ENCODE measurements around the gene ASPA.

The ASPA gene

DNA sequence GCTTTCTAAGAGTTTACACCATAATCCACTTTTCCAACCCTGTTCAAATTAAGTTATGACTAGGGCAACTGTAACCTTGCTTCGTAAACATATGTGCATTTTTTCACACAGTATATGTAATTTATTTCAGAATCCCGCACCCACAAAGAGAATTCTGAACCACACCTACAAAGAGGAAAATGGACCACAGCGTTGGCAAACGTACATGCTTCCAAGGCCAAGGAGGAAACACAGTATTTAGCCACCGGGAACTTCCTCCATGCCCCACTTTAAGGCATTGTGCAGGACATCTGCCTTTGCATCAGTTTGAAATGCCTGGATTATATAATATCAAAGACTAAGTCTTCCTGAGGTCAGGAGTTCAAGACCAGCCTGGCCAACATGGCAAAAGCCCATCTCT, 6.3 kb upstream of the ASPA start:
- Histone ChIP-seq H4K91ac (ENCODE audit: low read depth, low read length, poor library complexity) (no peak overlapping the region), H3K18ac (ENCODE audit: low read length) (no peak overlapping the region), H3K14ac (ENCODE audit: low read length) (no peak overlapping the region), H2BK15ac (ENCODE audit: low read length) (no peak overlapping the region), H3K9ac (ENCODE audit: low read depth, low read length, poor library complexity) (no peak overlapping the region), H3K4me3 (ENCODE audit: low read length in 2 of 2) (no peak overlapping the region), H3K27ac (replicated peaks; ENCODE audit: low read length) (no peak overlapping the region), H3K36me3 (replicated peaks in 1 of 2; ENCODE audit: control insufficient read depth in 2 of 2, insufficient read depth in 2 of 2, low read length in 2 of 2) (no peaks in the 10 kb centered on the region), H3K27me3 (ENCODE audit: control insufficient read depth in 3 of 3, insufficient read depth in 3 of 3, low read depth in 1 of 3, low read length in 3 of 3) (no peaks in the 10 kb centered on the region), H3K4me1 (ENCODE audit: control insufficient read depth in 2 of 2, insufficient read depth in 1 of 2, low read depth in 1 of 2, low read length in 2 of 2) (no peaks in the 10 kb centered on the region), H2BK5ac (ENCODE audit: low read length) (no peak overlapping the region), H3K4me2 (ENCODE audit: insufficient read depth, low read length, poor library complexity, severe bottlenecking) (no peak overlapping the region), H4K8ac (ENCODE audit: low read depth, low read length) (no peak overlapping the region), H3K4ac (ENCODE audit: low read length) (no peak overlapping the region), H3K79me1 (ENCODE audit: low read depth, low read length) (no peaks in the 10 kb centered on the region), H2AK5ac (ENCODE audit: low read depth, low read length) (no peak overlapping the region), H2BK120ac (ENCODE audit: low read depth, low read length) (no peak overlapping the region), H3K9me3 (replicated peaks in 1 of 2; ENCODE audit: control insufficient read depth in 2 of 2, insufficient read depth in 1 of 2, low read depth in 1 of 2, low read length in 2 of 2) (peaks cover 0 to 2% of the 10 kb centered on the region in 2 donors), H2BK12ac (ENCODE audit: low read length) (no peak overlapping the region), H2AFZ (ENCODE audit: low read length) (no peak overlapping the region), H3K23ac (ENCODE audit: low read depth, low read length, poor library complexity) (no peak overlapping the region)
- DNase-seq (ENCODE audit: low spot score) = no peak
- no CpG with 5 or more reads among the region's 5 CpGs for WGBS, 2 donors (ENCODE audit: extremely low coverage in 2 of 2, insufficient read length in 2 of 2, insufficient replicate concordance in 1 of 2)

DNA sequence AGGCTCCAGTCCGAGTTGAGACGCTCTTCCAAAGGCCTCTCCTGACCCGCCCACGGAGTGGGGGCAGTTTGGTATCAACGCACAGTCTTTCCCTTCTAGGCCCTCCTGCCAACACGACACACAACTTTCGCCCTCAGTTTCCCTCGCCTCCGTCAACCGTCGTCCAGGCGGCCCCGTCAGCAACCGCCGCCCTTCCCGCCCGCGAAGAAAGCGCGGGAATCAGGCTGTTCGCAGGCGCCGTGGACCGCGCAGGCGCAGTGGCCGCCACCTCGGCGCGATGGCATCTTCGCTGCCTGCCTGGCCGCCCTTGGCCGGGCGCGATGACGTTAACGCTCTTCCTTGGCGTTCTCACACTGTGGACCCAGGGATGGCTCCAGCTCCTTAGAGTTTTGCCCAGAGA, 4.2 kb upstream of the ASPA start, which contains the start of gene SPATA22:
Gene SPATA22 (minus strand): TSS at position 221 of the 400 bp plus-strand sequence. CDS start 2,494 bp downstream, outside the sequence.
- Histone ChIP-seq H4K91ac (ENCODE audit: low read depth, low read length, poor library complexity) (no peak within 1 kb of the TSS), H3K4me3 (ENCODE audit: low read length in 2 of 2) (no peak within 1 kb of the TSS), H3K4me1 (ENCODE audit: control insufficient read depth in 2 of 2, insufficient read depth in 1 of 2, low read depth in 1 of 2, low read length in 2 of 2) (no peaks in the 10 kb centered on the region), H4K8ac (ENCODE audit: low read depth, low read length) (no peak within 1 kb of the TSS), H3K14ac (ENCODE audit: low read length) (no peak within 1 kb of the TSS), H3K9me3 (replicated peaks in 1 of 2; ENCODE audit: control insufficient read depth in 2 of 2, insufficient read depth in 1 of 2, low read depth in 1 of 2, low read length in 2 of 2) (peaks cover 0 to 2% of the 10 kb centered on the region in 2 donors), H3K79me1 (ENCODE audit: low read depth, low read length) (no peaks in the 10 kb centered on the region), H2BK15ac (ENCODE audit: low read length) (no peak within 1 kb of the TSS), H2AK5ac (ENCODE audit: low read depth, low read length) (peak within 1 kb of the TSS; percentile 71), H2AFZ (ENCODE audit: low read length) (no peak within 1 kb of the TSS), H3K36me3 (replicated peaks in 1 of 2; ENCODE audit: control insufficient read depth in 2 of 2, insufficient read depth in 2 of 2, low read length in 2 of 2) (no peaks in the 10 kb centered on the region), H2BK120ac (ENCODE audit: low read depth, low read length) (no peak within 1 kb of the TSS), H3K23ac (ENCODE audit: low read depth, low read length, poor library complexity) (no peak within 1 kb of the TSS), H3K4me2 (ENCODE audit: insufficient read depth, low read length, poor library complexity, severe bottlenecking) (no peak within 1 kb of the TSS), H3K4ac (ENCODE audit: low read length) (no peak within 1 kb of the TSS), H3K27me3 (ENCODE audit: control insufficient read depth in 3 of 3, insufficient read depth in 3 of 3, low read depth in 1 of 3, low read length in 3 of 3) (no peaks in the 10 kb centered on the region), H2BK12ac (ENCODE audit: low read length) (no peak within 1 kb of the TSS), H3K18ac (ENCODE audit: low read length) (peak within 1 kb of the TSS; percentile 67), H3K27ac (replicated peaks; ENCODE audit: low read length) (no peak within 1 kb of the TSS), H3K9ac (ENCODE audit: low read depth, low read length, poor library complexity) (no peak within 1 kb of the TSS), H2BK5ac (ENCODE audit: low read length) (no peak within 1 kb of the TSS)
- no peak for DNase-seq (ENCODE audit: low spot score)
- 100% methylated on average over 5 of the region's 38 CpGs; no CpG with 5 or more reads in 1 of the 2 donors for WGBS, 2 donors (ENCODE audit: extremely low coverage in 2 of 2, insufficient read length in 2 of 2, insufficient replicate concordance in 1 of 2)

DNA sequence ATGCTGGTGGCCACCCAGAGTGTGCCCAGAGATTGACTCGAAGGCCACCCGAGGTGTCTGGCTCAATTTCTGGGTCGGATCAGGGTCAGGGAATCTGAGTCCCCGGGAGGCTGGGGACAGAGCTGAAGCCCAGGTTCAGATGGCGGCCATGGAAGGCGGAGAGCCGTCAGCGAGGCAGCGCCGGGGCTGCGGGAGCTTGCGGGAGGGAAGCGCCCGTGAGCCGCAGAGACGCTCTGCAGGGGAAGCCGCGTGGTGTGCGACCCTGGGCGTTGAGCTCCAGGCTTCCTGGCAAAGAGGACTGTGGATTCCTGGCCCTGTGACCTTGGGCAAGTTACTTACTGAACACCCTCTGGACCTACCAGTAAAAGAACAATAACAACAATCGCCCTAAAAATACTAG, 3.7 kb upstream of the ASPA start:
- no peak overlapping the region for H2BK120ac ChIP-seq (ENCODE audit: low read depth, low read length)
- no peak overlapping the region for H2BK5ac ChIP-seq (ENCODE audit: low read length)
- H3K9ac ChIP-seq (ENCODE audit: low read depth, low read length, poor library complexity) = no peak overlapping the region
- no peaks in the 10 kb centered on the region for H3K36me3 ChIP-seq (replicated peaks in 1 of 2; ENCODE audit: control insufficient read depth in 2 of 2, insufficient read depth in 2 of 2, low read length in 2 of 2)
- WGBS, 2 donors (ENCODE audit: extremely low coverage in 2 of 2, insufficient read length in 2 of 2, insufficient replicate concordance in 1 of 2) = no CpG with 5 or more reads among the region's 21 CpGs
- H3K79me1 ChIP-seq (ENCODE audit: low read depth, low read length) = no peaks in the 10 kb centered on the region
- DNase-seq (ENCODE audit: low spot score) = no peak
- H2AFZ ChIP-seq (ENCODE audit: low read length) = no peak overlapping the region
- H3K23ac ChIP-seq (ENCODE audit: low read depth, low read length, poor library complexity) = no peak overlapping the region
- no peak overlapping the region for H2BK15ac ChIP-seq (ENCODE audit: low read length)
- H4K8ac ChIP-seq (ENCODE audit: low read depth, low read length) = no peak overlapping the region
- peak overlapping the region; percentile 71 for H2AK5ac ChIP-seq (ENCODE audit: low read depth, low read length)
- no peak overlapping the region for H3K14ac ChIP-seq (ENCODE audit: low read length)
- H3K18ac ChIP-seq (ENCODE audit: low read length) = peak overlapping the region; percentile 7
- no peak overlapping the region for H3K4ac ChIP-seq (ENCODE audit: low read length)
- H3K27me3 ChIP-seq (ENCODE audit: control insufficient read depth in 3 of 3, insufficient read depth in 3 of 3, low read depth in 1 of 3, low read length in 3 of 3) = no peaks in the 10 kb centered on the region
- H2BK12ac ChIP-seq (ENCODE audit: low read length) = no peak overlapping the region
- no peak overlapping the region for H3K27ac ChIP-seq (replicated peaks; ENCODE audit: low read length)
- no peaks in the 10 kb centered on the region for H3K4me1 ChIP-seq (ENCODE audit: control insufficient read depth in 2 of 2, insufficient read depth in 1 of 2, low read depth in 1 of 2, low read length in 2 of 2)
- no peak overlapping the region for H4K91ac ChIP-seq (ENCODE audit: low read depth, low read length, poor library complexity)
- no peak overlapping the region for H3K4me3 ChIP-seq (ENCODE audit: low read length in 2 of 2)
- H3K9me3 ChIP-seq (replicated peaks in 1 of 2; ENCODE audit: control insufficient read depth in 2 of 2, insufficient read depth in 1 of 2, low read depth in 1 of 2, low read length in 2 of 2) = peaks cover 0 to 2% of the 10 kb centered on the region in 2 donors
- no peak overlapping the region for H3K4me2 ChIP-seq (ENCODE audit: insufficient read depth, low read length, poor library complexity, severe bottlenecking)

DNA sequence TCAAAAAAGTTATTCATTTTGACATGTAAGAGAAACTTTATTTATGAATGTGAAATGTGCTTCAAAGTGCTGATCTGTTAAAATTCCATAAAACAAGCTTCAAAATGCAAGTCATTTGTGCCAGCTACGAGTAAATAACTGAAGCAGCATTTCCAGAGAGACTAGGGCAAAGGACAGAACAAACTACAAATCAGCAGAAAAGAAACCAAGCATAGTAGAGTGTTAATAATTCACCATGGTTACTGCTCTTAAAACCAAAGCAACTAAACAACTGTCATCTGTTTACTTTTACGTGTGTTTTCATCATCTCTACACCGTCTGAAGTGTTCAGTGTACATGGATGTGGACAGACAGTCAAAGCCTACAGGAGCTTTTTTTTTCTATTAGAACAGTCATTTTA, 1.6 kb upstream of the ASPA start:
- H3K36me3 ChIP-seq (replicated peaks in 1 of 2; ENCODE audit: control insufficient read depth in 2 of 2, insufficient read depth in 2 of 2, low read length in 2 of 2) = no peaks in the 10 kb centered on the region
- no peak overlapping the region for H3K14ac ChIP-seq (ENCODE audit: low read length)
- H4K91ac ChIP-seq (ENCODE audit: low read depth, low read length, poor library complexity) = no peak overlapping the region
- no peak overlapping the region for H2AK5ac ChIP-seq (ENCODE audit: low read depth, low read length)
- H3K9me3 ChIP-seq (replicated peaks in 1 of 2; ENCODE audit: control insufficient read depth in 2 of 2, insufficient read depth in 1 of 2, low read depth in 1 of 2, low read length in 2 of 2) = peaks cover 0 to 2% of the 10 kb centered on the region in 2 donors
- no CpG with 5 or more reads among the region's 3 CpGs for WGBS, 2 donors (ENCODE audit: extremely low coverage in 2 of 2, insufficient read length in 2 of 2, insufficient replicate concordance in 1 of 2)
- H2AFZ ChIP-seq (ENCODE audit: low read length) = no peak overlapping the region
- H2BK12ac ChIP-seq (ENCODE audit: low read length) = no peak overlapping the region
- no peak for DNase-seq (ENCODE audit: low spot score)
- no peak overlapping the region for H4K8ac ChIP-seq (ENCODE audit: low read depth, low read length)
- no peaks in the 10 kb centered on the region for H3K27me3 ChIP-seq (ENCODE audit: control insufficient read depth in 3 of 3, insufficient read depth in 3 of 3, low read depth in 1 of 3, low read length in 3 of 3)
- H3K18ac ChIP-seq (ENCODE audit: low read length) = no peak overlapping the region
- H3K4ac ChIP-seq (ENCODE audit: low read length) = no peak overlapping the region
- no peaks in the 10 kb centered on the region for H3K4me1 ChIP-seq (ENCODE audit: control insufficient read depth in 2 of 2, insufficient read depth in 1 of 2, low read depth in 1 of 2, low read length in 2 of 2)
- no peaks in the 10 kb centered on the region for H3K79me1 ChIP-seq (ENCODE audit: low read depth, low read length)
- no peak overlapping the region for H2BK120ac ChIP-seq (ENCODE audit: low read depth, low read length)
- H3K4me3 ChIP-seq (ENCODE audit: low read length in 2 of 2) = no peak overlapping the region
- H3K27ac ChIP-seq (replicated peaks; ENCODE audit: low read length) = no peak overlapping the region
- H2BK15ac ChIP-seq (ENCODE audit: low read length) = no peak overlapping the region
- no peak overlapping the region for H3K9ac ChIP-seq (ENCODE audit: low read depth, low read length, poor library complexity)
- H2BK5ac ChIP-seq (ENCODE audit: low read length) = no peak overlapping the region
- no peak overlapping the region for H3K23ac ChIP-seq (ENCODE audit: low read depth, low read length, poor library complexity)
- no peak overlapping the region for H3K4me2 ChIP-seq (ENCODE audit: insufficient read depth, low read length, poor library complexity, severe bottlenecking)
